Esophagus squamous epithelium (tissue), 4 donors: ENCODE results near the gene MNAT1.

ENCODE experiments used
- POLR2A ChIP-seq, 4 donors: fragments of 450-650 bp; IDR thresholded peaks; one replicate each; pipeline ENCODE4 v1.6.1; 2017; ENCODE audit warnings: antibody characterized with exemption in 4 of 4, mild to moderate bottlenecking in 4 of 4, moderate library complexity in 3 of 4
- TF ChIP-seq, protein P1 (sequence below), 6 experiments: fragments of 450-650 bp in 4 of 6; fragments of 200-600 bp in 2 of 6; sonication (generic) in 2 of 6; IDR thresholded peaks; one replicate each; pipeline ENCODE4 v1.5.1; 2016 to 2019; ENCODE audit warnings: antibody characterized with exemption in 6 of 6, mild to moderate bottlenecking in 4 of 6, moderate library complexity in 4 of 6

DNA sequence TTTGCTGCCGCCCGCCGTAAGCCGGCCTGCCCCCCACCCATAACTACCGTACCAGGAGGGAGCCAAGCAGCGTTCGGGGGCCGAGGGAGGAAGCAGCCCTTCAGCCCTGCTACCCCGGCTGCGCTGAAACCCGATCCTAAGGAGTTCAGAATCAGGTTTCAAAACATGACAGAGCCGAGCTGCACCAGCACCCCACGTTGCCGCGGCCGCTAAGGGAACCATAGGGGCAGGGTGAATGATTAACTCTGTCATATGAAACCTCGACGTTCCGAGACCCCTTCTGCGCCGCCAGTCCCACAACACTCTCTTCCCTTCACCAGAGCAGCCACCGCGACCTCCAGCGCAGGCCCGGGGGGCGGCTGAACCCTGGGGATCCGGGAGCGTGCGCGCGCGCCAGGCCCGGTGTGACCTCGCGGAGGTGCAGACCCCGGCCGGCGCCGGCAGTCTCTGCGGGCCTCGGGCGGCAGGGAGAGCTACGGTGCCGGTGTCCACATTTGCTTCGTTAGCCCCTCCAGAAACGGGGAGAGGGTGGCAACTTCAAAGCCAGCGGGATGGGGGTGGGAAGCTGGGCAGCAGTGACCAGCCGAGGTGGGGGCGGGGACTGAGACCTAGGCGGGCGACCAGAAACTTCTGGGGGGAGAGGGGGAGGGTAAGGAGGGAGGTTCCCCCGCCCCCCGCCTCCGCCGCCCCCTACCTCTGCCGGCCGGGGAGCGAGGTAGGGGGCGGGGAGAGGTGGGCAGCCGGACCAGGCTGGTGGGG lies 12.0 kb upstream of the MNAT1 start:
- TF ChIP-seq, protein P1, sequence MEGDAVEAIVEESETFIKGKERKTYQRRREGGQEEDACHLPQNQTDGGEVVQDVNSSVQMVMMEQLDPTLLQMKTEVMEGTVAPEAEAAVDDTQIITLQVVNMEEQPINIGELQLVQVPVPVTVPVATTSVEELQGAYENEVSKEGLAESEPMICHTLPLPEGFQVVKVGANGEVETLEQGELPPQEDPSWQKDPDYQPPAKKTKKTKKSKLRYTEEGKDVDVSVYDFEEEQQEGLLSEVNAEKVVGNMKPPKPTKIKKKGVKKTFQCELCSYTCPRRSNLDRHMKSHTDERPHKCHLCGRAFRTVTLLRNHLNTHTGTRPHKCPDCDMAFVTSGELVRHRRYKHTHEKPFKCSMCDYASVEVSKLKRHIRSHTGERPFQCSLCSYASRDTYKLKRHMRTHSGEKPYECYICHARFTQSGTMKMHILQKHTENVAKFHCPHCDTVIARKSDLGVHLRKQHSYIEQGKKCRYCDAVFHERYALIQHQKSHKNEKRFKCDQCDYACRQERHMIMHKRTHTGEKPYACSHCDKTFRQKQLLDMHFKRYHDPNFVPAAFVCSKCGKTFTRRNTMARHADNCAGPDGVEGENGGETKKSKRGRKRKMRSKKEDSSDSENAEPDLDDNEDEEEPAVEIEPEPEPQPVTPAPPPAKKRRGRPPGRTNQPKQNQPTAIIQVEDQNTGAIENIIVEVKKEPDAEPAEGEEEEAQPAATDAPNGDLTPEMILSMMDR (IDR thresholded peaks at IDR 0.05), result no peak
- TF ChIP-seq POLR2A (IDR thresholded peaks at IDR 0.05), result no peak
